NCI-H82 (cell line): ENCODE results near the gene PTGS1.
"Not testable (repeated sequence)": the region's sequence is repeated elsewhere in the genome, so short reads cannot be mapped to it uniquely, and the experiment has no call there.

Experiments
- DNase-seq: peaks from one replicate; lab custom pipeline; 2025; lab: John Stamatoyannopoulos, UW

PTGS1 gene

GRCh38 chr9:122370869-122371755 lies at the start of gene PTGS1:
PTGS1 (plus strand) TSS chr9:122371024; CDS start chr9:122371085, 61 bp downstream.
- DNase-seq: peak; percentile 91

GRCh38 chr9:122322553-122322952 lies 48.3 kb upstream of the PTGS1 start:
- no peak for DNase-seq

- not testable (repeated sequence) for DNase-seq
Observed at GRCh38 chr9:122324665-122325064, 46.2 kb upstream of the PTGS1 start.

- no peak for DNase-seq
Observed at GRCh38 chr9:122325124-122325523, 45.7 kb upstream of the PTGS1 start.

- no peak for DNase-seq
Observed at GRCh38 chr9:122327175-122327574, 43.6 kb upstream of the PTGS1 start.

GRCh38 chr9:122329597-122329996 lies 41.2 kb upstream of the PTGS1 start:
- no peak for DNase-seq

- not testable (repeated sequence) for DNase-seq
Observed at GRCh38 chr9:122330466-122330865, 40.4 kb upstream of the PTGS1 start.

- no peak for DNase-seq
Observed at GRCh38 chr9:122331523-122331927, 39.3 kb upstream of the PTGS1 start.

GRCh38 chr9:122332083-122332482 lies 38.7 kb upstream of the PTGS1 start:
- no peak for DNase-seq

- DNase-seq: no peak
Observed at GRCh38 chr9:122332644-122333043, 38.2 kb upstream of the PTGS1 start.

GRCh38 chr9:122333169-122333808 lies 37.5 kb upstream of the PTGS1 start:
- no peak for DNase-seq

GRCh38 chr9:122334916-122335315 lies 35.9 kb upstream of the PTGS1 start:
- DNase-seq: no peak

- DNase-seq: no peak
Observed at GRCh38 chr9:122336189-122336588, 34.6 kb upstream of the PTGS1 start.

- no peak for DNase-seq
Observed at GRCh38 chr9:122336866-122337555, 33.8 kb upstream of the PTGS1 start.

GRCh38 chr9:122337556-122337929 lies 33.3 kb upstream of the PTGS1 start:
- no peak for DNase-seq

GRCh38 chr9:122338536-122338935 lies 32.3 kb upstream of the PTGS1 start:
- no peak for DNase-seq

- DNase-seq: no peak
Observed at GRCh38 chr9:122338994-122339393, 31.8 kb upstream of the PTGS1 start.

- no peak for DNase-seq
Observed at GRCh38 chr9:122339579-122339978, 31.2 kb upstream of the PTGS1 start.

GRCh38 chr9:122340161-122340560 lies 30.7 kb upstream of the PTGS1 start:
- DNase-seq: no peak

GRCh38 chr9:122342323-122343050 lies 28.3 kb upstream of the PTGS1 start:
- no peak for DNase-seq

GRCh38 chr9:122346478-122347347 lies 24.1 kb upstream of the PTGS1 start:
- DNase-seq: no peak
